Measurements from ENCODE around the gene AHNAK.

The AHNAK gene

DNA sequence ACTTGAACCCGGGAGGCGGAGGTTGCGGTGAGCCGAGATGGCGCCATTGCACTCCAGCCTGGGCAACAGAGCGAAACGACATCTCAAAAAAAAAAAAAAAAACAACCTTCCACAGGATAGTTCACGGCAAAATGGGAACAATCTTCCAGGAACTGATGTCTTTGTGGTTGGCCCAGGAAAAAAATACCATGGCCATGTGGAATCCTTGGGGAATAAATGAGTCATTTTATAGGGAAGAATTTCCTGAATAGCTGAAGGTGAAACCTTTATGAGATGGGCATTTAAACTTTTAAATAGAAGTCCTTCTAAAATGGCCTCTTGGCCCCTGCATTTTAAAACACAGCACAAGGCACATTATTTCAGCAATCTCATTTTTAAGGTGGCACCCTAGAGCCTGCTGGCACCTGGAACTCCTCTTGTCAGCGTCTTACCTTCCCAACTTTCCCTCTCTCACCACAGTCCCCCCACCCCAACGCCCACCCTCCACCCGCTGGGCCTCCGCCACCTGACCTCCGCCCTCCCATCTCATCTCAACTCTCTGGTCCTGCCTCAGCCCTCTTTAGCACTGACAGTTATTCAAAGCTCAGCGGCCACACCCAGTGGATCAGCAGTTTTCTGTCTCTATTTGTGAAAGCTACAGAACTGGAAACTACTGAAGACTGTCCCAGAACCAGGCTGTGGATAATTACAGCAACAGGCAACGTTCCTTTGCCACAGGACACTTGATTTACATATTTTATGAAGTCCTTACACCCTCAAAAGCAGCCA lies 84.7 kb downstream of the AHNAK start:
- TF ChIP-seq, protein P1, sequence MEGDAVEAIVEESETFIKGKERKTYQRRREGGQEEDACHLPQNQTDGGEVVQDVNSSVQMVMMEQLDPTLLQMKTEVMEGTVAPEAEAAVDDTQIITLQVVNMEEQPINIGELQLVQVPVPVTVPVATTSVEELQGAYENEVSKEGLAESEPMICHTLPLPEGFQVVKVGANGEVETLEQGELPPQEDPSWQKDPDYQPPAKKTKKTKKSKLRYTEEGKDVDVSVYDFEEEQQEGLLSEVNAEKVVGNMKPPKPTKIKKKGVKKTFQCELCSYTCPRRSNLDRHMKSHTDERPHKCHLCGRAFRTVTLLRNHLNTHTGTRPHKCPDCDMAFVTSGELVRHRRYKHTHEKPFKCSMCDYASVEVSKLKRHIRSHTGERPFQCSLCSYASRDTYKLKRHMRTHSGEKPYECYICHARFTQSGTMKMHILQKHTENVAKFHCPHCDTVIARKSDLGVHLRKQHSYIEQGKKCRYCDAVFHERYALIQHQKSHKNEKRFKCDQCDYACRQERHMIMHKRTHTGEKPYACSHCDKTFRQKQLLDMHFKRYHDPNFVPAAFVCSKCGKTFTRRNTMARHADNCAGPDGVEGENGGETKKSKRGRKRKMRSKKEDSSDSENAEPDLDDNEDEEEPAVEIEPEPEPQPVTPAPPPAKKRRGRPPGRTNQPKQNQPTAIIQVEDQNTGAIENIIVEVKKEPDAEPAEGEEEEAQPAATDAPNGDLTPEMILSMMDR (IDR thresholded peaks at IDR 0.05): no peak

DNA sequence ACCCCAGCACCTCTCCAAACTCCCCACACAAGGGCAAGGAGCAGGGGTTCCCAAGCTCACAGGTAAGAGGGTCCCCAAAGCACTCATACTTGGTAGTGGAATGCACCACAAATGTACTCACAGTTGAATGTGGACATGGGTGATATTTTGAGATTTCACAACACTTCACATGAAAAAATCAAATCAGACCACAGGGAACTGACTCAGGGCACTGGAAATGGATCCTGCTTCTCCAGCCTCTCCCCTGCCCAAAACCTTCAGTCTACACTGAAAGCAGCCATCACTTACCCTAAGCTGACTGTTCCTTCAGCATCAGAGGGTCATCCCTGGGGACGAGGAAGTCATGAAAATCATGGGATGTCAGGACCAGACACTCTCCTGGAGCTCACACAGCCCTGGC lies 87.5 kb downstream of the AHNAK start:
- TF ChIP-seq, protein P1 (IDR thresholded peaks at IDR 0.05): no peak

DNA sequence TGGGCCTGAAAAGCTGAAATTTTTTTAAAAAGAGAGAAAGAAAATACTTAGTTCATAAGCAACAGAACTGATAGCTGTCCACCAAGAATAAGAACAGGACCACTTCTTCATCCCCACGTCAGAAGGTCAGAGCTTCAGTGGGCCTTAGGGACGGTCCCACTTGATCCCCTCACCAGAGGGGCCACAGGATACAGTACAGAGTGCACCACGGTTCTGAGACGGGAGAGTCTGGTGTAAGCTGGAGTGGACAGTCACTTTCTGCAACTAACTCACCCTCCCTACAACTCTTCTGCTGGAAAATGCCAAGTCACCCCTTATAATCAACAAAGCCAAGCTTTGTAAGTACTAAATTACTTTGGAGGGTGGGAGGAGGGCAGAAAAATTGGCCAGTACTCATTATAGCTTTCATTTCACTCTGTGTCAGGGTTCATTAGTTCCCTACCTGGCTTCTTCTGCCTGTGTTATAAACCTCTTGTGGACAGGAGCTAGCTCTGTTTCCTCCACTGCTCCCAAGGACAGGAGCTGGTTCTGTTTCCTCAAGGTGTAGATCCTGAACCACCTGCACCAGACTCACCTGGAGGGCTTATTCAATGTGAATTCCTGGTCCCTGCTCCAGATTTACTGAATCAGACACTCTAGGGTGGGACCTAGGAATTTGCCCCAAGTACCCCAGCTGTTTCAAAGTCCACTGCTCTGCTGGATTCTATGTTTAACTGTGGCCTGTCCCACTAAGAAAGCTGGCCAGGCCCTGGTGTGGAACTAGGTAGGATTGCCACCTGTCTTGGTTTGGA lies 88.2 kb downstream of the AHNAK start:
- TF ChIP-seq, protein P1 (IDR thresholded peaks at IDR 0.05): no peak

DNA sequence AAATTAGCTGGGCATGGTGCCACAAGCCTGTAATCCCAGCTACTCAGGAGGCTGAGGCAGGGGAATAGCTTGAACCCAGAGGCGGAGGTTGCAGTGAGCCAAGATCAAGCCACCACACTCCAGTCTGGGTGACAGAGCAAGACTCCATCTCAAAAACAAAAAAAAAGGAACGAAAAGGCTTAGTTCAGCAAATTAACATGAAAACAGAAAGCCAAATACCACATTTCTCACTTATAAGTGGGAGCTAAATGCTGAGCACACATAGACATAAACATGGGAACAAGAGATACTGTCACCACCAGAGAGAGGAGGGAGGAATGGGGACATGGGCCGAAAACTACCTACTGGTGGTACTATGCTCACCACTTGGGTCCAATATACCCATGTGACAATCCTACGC lies 89.1 kb downstream of the AHNAK start:
- TF ChIP-seq, protein P1 (IDR thresholded peaks at IDR 0.05): no peak

DNA sequence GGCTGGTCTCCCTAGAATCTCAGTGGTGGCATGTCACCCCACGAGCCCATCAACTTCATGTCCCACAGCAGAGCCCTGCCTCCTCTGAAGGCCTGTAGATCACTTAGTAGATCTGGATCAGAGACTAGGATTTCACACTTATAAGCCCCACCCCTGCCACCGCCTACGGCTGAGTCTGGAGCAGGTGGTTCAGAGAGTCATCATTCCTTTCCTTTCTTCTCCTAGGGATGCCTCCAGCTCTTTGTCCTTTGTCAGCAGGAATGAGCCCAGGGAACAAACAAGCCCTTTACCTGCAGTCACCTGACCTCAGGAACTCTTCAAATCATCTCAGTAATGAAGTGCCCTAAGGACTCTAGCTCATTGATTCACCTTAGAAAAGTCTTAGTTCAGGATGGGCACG lies 90.0 kb downstream of the AHNAK start:
- TF ChIP-seq, protein P1 (IDR thresholded peaks at IDR 0.05): no peak

DNA sequence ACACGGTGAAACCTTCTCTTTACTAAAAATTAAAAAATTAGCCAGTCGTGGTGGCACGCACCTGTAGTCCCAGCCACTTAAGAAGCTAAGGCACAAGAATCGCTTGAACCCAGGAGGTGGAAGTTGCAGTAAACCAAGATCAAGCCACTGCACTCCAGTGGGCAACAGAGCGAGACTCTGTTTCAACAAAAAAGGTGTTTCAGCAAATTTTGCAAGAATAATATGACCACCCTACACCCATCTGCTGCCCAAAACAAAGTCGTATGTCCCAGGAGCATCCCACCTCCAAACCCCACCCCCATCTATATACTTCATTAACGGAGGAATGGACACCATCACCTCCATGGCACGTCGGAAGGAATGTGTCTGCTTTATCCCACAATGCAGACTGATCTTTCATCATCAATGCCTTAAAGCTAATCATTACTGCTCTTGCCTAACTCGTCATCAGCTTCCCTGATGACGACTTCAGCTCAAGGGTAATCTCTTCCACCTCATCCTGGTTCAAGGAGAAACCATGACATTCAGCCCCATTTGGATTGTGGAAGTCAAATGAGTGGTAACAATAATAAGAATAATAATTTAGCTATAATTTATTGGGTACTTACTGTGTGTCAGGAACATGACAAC lies 93.7 kb downstream of the AHNAK start:
- TF ChIP-seq, protein P1 (IDR thresholded peaks at IDR 0.05): no peak

DNA sequence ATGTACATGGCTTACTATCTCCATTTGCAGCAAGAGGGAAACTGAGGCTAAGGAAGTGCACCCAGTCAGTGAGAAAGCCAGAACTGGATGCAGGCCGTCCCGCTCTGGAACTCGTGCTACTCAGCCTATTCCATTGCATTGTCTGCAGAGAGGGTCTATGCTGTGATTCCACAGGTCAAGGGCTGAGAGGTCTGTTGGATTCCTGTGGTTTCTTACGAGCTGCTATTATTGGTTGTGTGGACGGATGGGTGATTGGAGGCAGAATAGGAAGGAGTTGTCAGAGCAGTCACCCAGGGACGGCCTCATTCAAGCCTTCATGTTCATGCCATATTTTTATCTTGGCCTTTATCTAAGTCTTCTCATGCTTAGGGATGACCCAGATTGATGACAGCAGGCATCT lies 94.3 kb downstream of the AHNAK start:
- TF ChIP-seq, protein P1 (IDR thresholded peaks at IDR 0.05): no peak
